HG02884 (cell line): ENCODE measurements around the gene MAP6.

Experiments
- ATAC-seq: cut with Tn5 transposase; IDR thresholded peaks from one replicate; pipeline ENCODE4 v1.9.1; 2021; ENCODE audit warnings: mild to moderate bottlenecking, moderate library complexity; ENCODE audit not compliant: unreplicated experiment

MAP6 gene

DNA sequence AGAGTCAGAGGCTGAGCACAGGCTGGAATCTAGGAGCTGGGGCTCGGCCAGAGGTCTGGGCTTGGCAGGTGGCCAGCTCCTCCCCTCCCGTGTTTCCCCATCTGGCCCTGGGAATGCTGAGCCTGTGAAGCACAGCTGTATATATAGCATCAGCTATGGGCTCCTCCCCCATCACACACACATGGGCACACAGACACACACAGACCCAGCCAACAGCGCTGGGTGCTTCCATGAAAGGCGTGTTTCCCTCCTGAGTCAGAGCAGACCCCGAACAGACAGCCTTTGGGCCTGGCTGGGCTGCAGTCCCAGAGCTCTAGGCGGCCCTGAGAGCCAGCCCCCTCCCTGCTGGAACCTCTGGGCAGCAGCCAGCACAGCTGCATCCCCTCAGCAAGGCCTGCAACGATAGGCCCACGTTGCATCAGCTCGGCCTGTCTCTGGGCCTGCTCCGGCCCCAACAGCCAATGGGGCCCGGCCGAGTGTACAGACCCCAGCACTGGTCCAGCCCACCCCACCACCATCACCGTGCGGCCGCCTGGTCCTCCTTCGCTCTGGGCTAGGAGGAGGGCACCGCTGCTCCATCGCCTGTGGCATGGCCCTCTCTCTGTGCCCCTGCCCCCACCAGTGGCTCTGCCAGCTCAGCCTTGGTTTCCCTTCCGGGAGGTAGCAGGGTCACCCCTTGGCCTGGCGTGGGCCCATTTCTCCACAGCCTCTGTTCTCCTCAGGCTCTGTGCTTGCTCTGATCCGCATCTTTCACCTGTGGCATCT lies 114.4 kb downstream of the MAP6 start:
- no peak for ATAC-seq

DNA sequence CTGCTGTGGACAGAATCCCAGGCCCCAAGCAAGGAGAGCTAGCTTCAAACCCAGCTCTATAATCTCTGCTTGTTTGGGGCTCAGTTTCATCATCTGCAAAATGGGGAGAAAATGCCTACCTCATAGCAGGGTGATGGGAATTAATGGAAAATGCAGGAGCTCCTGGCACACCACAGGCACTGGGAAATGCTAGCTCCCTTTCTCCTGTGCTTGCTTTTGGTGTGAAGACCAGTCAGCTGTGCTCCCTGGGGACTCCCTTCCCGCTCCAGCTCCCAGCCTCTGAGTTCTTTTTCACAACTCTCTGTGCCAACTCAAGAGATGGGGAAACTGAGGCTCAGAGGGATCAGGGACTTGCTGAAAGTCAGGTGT lies 115.0 kb downstream of the MAP6 start:
- no peak for ATAC-seq

- no peak for ATAC-seq
Observed at GRCh38 chr11:75553182-75553581, 115.7 kb downstream of the MAP6 start.

- no peak for ATAC-seq
Observed at GRCh38 chr11:75549370-75549958, 119.4 kb downstream of the MAP6 start.

DNA sequence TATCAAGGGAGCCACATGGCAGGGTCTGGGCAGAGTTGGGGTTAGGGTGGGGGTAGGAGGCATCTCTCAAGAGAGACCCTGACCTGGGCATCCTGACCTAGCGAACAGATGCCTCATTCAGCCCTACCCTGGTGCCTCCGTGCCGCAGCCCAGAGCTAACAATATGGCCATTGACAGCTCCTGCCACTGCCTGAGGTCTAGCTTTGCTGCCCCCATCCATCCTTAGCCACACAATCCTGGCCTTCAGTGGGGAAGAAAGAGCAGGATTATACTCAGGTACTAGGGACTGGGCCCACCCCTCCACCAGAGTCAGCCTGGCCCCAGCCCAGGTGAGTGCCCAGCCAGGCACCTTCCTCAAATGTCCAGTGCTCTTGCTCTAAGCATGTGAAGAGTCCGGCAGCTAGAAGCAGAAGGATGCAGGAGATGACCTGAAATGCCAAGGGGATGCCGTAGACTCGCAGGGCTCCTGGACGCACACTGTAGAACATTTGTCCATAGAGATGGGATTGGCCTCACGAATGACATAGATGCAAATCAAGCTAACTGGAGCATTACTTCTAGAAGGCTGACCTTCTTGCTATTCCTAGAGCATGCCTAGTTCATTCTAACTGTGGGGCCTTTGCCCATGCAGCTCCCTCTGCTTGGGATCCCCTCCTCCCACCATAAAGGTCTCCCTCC lies 120.1 kb downstream of the MAP6 start:
- ATAC-seq = no peak

GRCh38 chr11:75547617-75548058 lies 121.2 kb downstream of the MAP6 start:
- no peak for ATAC-seq

DNA sequence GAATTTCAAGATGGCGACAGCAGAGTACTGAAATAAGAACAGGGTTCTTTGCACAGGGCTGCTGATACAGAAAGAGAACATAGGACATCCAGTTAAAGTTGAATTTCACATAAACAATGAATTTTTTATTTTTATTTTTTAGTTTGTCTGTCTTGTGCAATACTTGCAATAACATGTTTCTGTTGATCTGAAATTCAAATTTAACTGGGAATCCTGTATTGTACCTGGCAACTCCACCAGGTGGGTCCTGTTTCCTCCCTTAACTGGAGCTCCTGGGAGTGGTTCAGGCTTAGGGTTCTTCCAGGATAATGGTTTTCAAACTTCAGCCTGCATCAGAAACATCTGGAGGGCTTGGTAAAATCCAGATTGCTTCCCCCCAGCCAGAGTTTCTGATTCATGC lies 121.7 kb downstream of the MAP6 start:
- no peak for ATAC-seq

GRCh38 chr11:75543806-75544205 lies 125.0 kb downstream of the MAP6 start:
- ATAC-seq = no peak

GRCh38 chr11:75542088-75542438 lies 126.8 kb downstream of the MAP6 start:
- no peak for ATAC-seq

GRCh38 chr11:75541193-75542087 lies 127.4 kb downstream of the MAP6 start:
- ATAC-seq = no peak

DNA sequence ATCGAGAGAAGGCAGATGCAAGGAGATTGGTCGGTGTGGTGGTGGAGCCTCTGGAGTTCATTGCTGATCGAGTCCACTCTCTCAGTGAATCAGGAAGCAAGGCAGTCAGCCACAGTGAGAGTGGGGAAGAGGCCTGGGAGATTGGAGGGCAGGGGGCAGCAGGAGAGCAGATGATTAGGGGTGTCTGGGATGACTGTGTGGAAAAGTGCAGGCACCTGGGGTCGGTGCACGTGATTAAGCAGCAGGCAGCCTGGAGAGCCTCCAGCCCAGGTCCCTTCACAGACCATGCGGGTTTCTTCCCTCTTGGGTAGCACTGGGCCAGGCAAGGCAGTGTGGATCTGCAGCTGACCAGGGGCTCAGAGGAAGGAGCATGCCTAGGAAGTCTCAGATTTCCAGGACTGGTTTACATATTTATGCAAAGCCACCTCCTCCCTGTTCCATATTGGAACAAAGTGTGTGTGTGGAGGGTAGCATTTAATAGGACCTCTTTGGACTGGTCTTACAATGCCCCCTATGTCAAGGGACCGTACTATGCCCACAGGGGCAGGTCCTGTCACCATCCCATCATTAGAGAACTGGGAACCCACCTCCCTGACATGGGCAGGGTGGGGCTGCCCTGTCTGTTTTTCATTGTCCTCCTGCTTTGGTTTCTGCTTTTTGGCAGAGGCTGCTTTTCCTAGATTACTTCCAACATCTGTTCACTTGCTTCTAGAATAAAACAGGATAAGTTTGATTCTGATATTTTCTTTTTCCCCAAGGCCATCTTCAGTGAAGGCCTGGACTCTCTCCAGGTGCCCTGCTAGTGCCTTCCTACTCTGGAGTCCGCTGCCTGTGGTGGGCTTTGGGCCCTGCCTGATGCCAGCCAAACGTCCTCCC lies 129.1 kb downstream of the MAP6 start:
- ATAC-seq = no peak

DNA sequence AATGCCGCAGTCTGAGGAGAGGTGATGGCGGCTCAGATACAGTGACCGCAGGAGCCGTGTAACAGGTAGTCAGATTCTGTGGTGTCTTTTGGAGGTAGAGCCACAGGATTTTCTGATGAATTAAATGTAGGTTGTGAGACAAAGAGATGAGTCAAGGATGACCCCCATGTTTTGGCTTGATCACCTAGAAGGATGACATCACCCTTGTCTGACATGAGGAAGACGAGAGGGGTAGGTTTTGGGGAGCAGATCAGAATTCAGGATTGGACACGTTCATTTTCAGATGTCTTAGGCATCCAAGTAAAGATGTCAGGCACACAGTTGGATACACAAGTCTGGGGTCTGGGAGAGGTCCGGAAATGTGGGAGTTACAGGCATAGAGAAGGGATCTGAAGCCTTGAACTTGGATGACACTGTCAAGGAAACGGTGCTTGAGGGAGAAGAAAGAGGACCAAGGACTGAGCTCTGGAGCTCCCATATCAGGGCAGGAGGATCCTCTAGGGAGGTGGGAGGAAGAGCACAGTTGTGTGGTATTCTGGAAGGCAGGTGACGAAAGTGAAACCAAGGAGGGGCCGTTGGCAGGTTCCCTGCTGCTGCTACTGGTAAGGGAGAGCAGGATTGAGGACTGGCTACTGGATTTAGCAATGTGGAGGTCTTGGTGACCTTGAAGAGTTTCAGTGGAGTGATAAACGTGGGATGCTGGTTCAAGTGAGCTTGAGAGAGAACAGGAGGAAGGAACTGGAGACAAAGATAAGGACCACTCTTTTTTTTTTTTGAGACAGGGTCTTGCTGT lies 130.5 kb downstream of the MAP6 start:
- ATAC-seq = no peak

GRCh38 chr11:75537740-75538139 lies 131.1 kb downstream of the MAP6 start:
- ATAC-seq = no peak
